ENCODE measurements around the gene DDX27. TPM values are rescaled to one million over a fixed set of nuclear protein-coding genes. Genes with fewer than 3 reads are reported as not detected.

The DDX27 gene
- total and polyA plus RNA-seq, 8 donors = 21.8 to 49.5 (median 46.0) TPM

DNA sequence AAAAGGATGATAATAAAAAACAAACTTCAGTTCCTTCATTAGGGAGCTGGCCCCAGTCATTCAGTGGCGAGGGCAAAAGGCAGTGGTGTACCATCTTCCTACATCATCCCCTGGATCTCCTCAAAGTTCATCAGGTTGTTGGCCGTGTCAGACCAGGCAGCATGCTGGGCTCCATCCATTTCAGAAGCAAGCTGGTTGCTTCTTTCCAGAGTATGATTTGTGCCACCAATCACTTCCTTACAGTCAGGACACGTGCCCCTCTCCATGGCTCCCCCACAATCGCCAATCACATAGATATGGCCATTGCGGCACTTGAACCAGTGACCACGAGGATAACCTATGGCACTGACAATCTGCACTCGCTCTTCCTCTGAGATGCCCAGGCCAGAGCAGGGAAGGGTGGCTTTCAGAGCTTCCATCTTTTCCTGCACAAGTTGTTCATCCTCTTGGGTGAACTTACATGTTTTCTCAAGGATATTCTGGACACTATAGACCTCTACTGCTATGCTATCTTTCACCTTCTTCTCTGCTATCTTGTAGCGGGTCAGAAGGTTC lies 28.0 kb downstream of the DDX27 start:
- ATAC-seq = no peak
- TF ChIP-seq, protein P1, sequence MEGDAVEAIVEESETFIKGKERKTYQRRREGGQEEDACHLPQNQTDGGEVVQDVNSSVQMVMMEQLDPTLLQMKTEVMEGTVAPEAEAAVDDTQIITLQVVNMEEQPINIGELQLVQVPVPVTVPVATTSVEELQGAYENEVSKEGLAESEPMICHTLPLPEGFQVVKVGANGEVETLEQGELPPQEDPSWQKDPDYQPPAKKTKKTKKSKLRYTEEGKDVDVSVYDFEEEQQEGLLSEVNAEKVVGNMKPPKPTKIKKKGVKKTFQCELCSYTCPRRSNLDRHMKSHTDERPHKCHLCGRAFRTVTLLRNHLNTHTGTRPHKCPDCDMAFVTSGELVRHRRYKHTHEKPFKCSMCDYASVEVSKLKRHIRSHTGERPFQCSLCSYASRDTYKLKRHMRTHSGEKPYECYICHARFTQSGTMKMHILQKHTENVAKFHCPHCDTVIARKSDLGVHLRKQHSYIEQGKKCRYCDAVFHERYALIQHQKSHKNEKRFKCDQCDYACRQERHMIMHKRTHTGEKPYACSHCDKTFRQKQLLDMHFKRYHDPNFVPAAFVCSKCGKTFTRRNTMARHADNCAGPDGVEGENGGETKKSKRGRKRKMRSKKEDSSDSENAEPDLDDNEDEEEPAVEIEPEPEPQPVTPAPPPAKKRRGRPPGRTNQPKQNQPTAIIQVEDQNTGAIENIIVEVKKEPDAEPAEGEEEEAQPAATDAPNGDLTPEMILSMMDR (IDR thresholded peaks at IDR 0.05) = no peak
- Histone ChIP-seq H3K27ac (no peak overlapping the region), H3K4me1 (peaks cover 0 to 15% of the 10 kb centered on the region in 2 donors), H3K27me3 (no peaks in the 10 kb centered on the region), H3K4me3 (no peak overlapping the region), H3K36me3 (peaks cover 0 to 100% of the 10 kb centered on the region in 2 donors), H3K9me3 (no peaks in the 10 kb centered on the region)
- intact Hi-C loops (cut with DNase I) = loop anchor here in 1 of 2 donors (10.0 kb wide), 1 partner anchor 78 kb away; no protein-coding TSS in a partner anchor
- no peak for DNase-seq

DNA sequence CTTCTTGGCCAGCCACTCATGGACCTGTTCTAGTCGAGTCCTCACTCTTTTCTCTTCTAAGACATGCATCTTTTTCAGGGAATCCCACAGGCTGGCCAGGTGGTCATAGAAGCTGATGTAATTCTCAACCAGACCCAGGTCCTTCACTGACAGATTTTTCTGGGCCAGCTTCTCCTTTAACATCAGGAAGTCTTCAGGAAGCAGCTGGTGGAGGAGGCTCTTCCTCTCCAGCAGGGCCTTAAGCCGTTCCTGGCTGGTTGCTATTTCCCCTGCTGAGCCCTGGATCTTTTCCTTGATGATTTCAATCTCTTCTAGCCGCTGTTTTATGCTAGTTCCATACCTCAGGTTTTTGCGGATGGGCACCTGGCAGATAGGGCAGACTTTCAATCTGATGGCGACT lies 28.6 kb downstream of the DDX27 start:
- peaks cover 0 to 100% of the 10 kb centered on the region in 2 donors for H3K36me3 ChIP-seq
- H3K27me3 ChIP-seq = no peaks in the 10 kb centered on the region
- ATAC-seq (no peak), DNase-seq (no peak)
- H3K27ac ChIP-seq = no peak overlapping the region
- H3K4me3 ChIP-seq = no peak overlapping the region
- intact Hi-C loops (cut with DNase I) = loop anchor here in 1 of 2 donors (10.0 kb wide), 1 partner anchor 77 kb away; no protein-coding TSS in a partner anchor
- H3K9me3 ChIP-seq = no peaks in the 10 kb centered on the region
- TF ChIP-seq, protein P1 (IDR thresholded peaks at IDR 0.05) = no peak
- H3K4me1 ChIP-seq = peaks cover 0 to 15% of the 10 kb centered on the region in 2 donors

DNA sequence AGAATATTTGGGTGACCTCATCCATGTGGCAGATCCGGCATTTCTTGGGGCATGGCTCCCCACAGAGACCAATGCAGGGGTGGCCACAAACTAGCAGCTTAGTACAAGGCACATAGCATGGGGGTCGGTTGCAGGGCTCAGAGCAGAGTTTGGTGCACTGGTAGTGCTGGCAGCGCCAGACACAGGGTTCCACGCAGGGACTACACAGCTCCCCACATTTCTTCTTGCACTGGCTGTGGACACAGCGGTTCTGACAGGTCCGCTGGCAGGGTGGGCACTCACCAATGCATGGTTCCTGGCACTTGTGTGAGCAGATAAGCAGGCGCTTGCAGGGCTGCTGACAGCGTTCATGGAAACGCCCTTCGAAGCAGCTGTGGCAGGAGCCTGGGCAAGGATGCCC lies 29.1 kb downstream of the DDX27 start:
- peaks cover 0 to 15% of the 10 kb centered on the region in 2 donors for H3K4me1 ChIP-seq
- DNase-seq = no peak
- no peak for ATAC-seq
- no peak overlapping the region for H3K27ac ChIP-seq
- intact Hi-C loops (cut with DNase I) = loop anchor here in 1 of 2 donors (10.0 kb wide), 1 partner anchor 76 kb away; no protein-coding TSS in a partner anchor
- H3K27me3 ChIP-seq = no peaks in the 10 kb centered on the region
- TF ChIP-seq, protein P1 (IDR thresholded peaks at IDR 0.05) = no peak
- H3K4me3 ChIP-seq = no peak overlapping the region
- H3K9me3 ChIP-seq = no peaks in the 10 kb centered on the region
- H3K36me3 ChIP-seq = peaks cover 0 to 100% of the 10 kb centered on the region in 2 donors

DNA sequence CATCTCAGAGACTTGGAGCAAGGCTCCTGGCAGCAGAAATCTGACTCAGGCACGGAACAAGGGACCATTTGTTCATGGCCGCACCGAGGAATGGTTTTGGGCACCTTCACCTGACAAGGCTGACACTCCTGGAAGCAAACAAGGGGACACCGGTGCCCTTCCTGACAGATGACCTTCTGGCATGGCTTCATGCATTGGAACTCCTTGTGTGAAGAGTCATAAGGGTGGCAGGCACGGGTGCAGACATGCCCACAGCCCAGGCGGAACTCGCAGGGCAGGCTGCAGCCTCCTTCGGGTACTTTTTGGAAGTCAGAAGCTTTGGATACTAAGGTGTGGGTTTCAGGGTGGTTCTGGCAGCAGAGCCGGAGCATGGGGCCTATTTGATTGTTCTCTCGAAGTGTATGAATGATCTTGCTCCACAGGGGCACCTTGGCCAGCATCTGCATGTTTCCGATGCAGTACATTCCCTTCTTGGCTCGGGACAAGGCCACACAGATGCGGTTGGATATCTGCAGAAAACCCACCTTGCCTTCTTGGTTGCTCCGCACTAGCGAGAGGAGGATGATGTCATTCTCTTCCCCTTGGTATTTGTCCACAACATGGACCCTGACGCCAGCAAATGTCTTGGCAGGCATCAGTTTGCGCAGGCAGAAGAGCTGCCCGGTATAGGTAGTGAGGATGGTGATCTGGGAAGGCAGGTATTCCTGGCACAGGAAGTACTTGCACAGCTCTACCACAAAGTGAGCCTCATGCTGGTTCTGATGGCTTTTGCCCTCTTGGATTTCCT lies 29.9 kb downstream of the DDX27 start:
- Histone ChIP-seq H3K27me3 (no peaks in the 10 kb centered on the region), H3K4me1 (peaks cover 0 to 15% of the 10 kb centered on the region in 2 donors), H3K4me3 (no peak overlapping the region), H3K27ac (no peak overlapping the region), H3K36me3 (peaks cover 0 to 100% of the 10 kb centered on the region in 2 donors), H3K9me3 (no peaks in the 10 kb centered on the region)
- DNase-seq (no peak), ATAC-seq (no peak)
- TF ChIP-seq, protein P1 (IDR thresholded peaks at IDR 0.05) = no peak
- intact Hi-C loops (cut with DNase I) = loop anchor here in 1 of 2 donors (10.0 kb wide), 1 partner anchor 76 kb away; no protein-coding TSS in a partner anchor

All from left lung (tissue), 10 donors.